Activated T-cell treated with anti-CD3 and anti-CD28 coated beads for 4 hours (primary cell): ENCODE results near the gene SNRPD2.
"Not testable (repeated sequence)": the region's sequence is repeated elsewhere in the genome, so short reads cannot be mapped to it uniquely, and the experiment has no call there.

ENCODE experiments used
- DNase-seq: peaks from one replicate; pipeline ENCODE4 v3.0.0-alpha.2; 2020

SNRPD2 gene

GRCh38 chr19:45701676-45702075 lies 9.9 kb upstream of the SNRPD2 start:
- DNase-seq: no peak

DNA sequence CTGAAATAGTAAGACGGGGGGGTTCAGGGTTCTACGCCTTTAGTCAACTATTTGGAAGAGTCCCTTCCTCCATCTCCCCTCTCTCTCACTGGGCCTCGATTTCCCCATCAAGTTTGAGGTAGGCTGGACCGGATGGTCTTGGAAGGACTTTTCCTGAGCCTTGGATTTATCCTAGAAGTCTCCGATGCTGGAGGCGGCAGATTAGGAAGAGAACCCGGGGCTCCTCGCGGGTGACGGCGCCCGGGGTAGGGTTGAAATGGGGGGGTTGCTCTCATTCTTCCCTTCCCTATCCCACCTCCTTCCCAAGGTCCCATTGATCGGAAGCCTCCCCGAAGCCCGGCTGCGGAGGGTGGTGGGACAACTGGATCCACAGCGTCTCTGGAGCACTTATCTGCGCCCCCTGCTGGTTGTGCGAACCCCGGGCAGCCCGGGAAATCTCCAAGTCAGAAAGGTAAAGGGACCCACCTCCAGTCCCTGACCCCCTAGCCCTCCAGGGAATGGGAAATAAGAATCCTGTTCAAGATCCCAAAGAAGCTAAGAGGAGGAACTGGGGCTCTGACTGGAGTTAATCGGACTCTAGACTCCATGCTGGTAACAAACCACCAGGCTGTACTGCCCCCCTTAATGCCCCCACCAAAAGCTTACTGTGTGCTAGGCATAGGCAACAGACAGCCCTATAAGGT lies 1.5 kb upstream of the SNRPD2 start:
- peak; percentile 75 for DNase-seq

DNA sequence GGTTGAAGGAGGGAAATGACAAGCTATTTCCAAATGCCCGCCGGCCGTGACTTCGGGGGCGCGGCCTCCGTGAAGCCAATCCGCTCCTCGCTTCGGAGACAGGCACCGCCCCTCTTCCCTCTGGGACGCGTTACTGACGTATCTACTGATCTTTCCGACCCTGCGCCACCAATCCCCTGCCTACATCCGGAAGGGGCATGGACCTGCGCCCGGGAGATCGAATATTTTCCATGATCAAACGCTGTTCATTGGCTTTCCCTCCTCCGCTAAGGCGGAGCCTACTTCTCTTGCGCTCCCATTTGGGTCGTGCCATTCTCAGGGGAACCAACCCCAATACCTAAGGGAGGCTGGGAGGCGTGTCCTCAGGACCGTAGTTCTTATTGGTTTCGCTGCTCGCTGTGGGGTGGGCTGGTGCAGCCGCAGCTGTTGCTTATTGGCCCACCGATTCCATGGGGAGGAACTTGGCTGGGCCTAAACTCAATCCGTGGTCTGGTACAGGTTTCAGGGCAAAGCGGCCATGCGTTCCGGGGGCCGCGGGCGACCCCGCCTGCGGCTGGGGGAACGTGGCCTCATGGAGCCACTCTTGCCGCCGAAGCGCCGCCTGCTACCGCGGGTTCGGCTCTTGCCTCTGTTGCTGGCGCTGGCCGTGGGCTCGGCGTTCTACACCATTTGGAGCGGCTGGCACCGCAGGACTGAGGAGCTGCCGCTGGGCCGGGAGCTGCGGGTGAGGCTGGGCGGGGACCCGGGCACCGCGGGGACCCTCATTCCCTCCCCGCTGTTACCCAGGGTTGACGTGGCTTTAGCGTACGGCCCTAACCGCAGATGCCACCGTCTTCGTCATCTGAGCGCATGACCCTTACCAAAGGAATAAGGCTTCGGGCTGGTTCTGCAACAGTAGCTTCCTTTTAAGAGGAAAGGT lies 693 bp upstream of the SNRPD2 start, which contains the start of gene QPCTL:
TSS of gene QPCTL (plus strand) at position 480 of the 919 bp plus-strand sequence. CDS start at position 518, 38 bp downstream.
- DNase-seq: peak; percentile 94

GRCh38 chr19:45687599-45687998 lies 4.2 kb downstream of the SNRPD2 start:
- DNase-seq: no peak

- not testable (repeated sequence) for DNase-seq
These were observed 6.7 kb downstream of the SNRPD2 start for GRCh38 chr19:45685045-45685444.

- no peak for DNase-seq
These were observed 8.8 kb downstream of the SNRPD2 start for GRCh38 chr19:45682908-45683307.

DNA sequence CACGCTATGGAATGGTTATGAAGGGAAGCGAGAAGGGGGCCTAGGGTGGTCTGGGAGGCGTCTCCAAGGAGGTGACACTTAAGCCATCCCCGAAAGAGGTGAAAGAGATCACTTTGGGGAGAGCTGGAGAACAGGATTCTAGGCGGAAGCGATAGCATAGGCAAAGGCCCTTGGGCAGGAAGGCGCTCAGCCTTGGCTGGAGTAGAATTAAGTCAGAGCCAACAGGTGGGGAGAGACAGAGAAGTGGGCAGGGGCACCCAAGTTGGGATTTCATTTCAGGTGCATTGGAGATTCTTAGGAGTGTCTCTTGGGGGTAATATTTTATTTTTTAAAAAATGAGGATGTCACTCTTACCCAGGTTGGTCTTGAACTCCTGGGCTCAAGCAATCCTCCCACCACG lies 9.6 kb downstream of the SNRPD2 start:
- no peak for DNase-seq

DNA sequence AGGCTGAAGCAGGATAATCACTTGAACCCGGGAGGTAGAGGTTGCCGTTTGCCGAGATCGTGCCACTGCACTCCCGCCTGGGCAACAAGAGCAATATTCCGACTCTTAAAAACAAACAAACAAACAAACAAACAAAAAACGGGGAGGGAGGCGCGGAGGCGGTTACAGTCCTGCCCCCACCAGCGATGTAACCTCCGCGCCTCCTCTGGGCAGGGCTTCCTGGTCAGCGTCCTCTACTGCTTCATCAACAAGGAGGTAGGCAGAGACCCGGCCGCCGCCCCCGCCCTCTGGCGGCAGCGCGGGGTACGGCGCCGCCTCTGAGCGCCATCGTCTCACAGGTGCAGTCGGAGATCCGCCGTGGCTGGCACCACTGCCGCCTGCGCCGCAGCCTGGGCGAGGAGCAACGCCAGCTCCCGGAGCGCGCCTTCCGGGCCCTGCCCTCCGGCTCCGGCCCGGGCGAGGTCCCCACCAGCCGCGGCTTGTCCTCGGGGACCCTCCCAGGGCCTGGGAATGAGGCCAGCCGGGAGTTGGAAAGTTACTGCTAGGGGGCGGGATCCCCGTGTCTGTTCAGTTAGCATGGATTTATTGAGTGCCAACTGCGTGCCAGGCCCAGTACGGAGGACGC lies 10.2 kb downstream of the SNRPD2 start:
- peak; percentile 75 for DNase-seq

GRCh38 chr19:45677351-45678230 lies 14.2 kb downstream of the SNRPD2 start:
- peak; percentile 78 for DNase-seq

GRCh38 chr19:45676851-45677263 lies 14.9 kb downstream of the SNRPD2 start:
- peak; percentile 73 for DNase-seq

GRCh38 chr19:45674946-45675345 lies 16.8 kb downstream of the SNRPD2 start:
- DNase-seq: no peak

GRCh38 chr19:45670670-45671453 lies 20.9 kb downstream of the SNRPD2 start:
- DNase-seq: no peak

DNA sequence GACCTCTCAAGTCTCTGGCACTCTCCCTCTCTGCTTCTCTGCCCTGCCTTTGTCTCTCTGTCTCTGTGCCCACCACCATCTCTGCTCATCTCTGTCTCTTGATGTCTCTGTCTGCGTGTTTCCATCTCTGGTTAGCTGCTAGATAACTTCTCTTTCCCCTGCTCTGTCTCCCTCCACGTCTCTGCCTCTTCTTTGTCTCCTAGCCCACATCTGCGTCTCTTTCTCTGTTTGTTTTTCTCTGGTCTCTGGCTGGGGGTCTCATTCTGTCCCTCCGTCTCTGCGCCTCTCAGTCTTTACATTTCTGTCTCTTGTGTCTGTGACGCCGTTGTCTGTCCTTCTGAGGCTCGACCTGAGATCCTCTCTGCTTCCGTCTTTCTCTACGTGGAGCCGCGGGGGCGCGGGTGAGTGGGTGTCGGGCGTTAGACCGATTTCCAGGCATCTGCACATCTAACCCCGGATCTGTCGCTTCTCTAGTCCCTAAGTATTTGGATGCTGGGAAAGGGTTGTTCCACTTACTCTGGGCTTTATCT lies 23.3 kb downstream of the SNRPD2 start:
- peak; percentile 47 for DNase-seq

- DNase-seq: peak; percentile 46
These were observed 24.0 kb downstream of the SNRPD2 start, which contains the start of gene GIPR for GRCh38 chr19:45667620-45668341. GIPR (plus strand) TSS chr19:45668221; CDS start chr19:45669521, 1,300 bp downstream.

DNA sequence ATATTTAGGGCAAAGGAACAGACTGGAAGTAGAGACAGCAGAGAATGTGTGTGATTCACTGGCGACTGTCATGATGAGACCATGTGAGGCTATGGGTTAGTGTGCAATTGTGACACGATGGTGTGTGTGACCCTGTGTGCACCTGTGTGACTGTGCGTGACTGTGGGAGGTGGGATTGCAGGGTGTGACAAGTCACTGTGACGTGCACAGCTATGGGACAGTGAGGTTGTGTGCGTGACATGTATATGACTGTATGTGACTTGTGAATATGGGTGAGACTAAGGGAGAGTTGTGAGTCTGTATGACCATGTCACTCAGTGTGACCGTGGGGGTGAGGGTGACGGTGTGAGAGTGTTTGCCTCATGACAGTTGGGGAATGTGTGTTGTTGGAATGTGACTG lies 27.2 kb downstream of the SNRPD2 start:
- no peak for DNase-seq

DNA sequence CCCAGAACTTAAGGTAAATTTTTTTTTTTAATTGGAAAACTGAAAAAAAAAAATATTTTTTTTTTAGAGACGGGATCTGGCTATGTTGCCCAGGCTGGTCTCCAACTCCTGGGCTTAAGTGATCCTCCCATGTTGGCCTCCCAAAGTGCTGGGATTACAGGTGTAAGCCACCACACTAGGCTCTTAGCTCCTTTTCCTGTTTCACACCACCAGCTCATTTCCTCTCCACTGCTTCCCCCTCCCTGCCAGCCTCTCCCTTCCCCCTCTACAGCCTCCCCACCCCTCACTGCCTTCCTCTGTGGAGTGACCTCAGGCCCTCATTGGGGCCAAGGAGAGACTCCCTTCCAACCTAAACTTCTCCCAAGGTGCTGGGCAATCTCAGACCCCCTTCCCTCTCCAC lies 28.0 kb downstream of the SNRPD2 start:
- no peak for DNase-seq

- no peak for DNase-seq
These were observed 31.1 kb downstream of the SNRPD2 start for GRCh38 chr19:45660636-45661035.

DNA sequence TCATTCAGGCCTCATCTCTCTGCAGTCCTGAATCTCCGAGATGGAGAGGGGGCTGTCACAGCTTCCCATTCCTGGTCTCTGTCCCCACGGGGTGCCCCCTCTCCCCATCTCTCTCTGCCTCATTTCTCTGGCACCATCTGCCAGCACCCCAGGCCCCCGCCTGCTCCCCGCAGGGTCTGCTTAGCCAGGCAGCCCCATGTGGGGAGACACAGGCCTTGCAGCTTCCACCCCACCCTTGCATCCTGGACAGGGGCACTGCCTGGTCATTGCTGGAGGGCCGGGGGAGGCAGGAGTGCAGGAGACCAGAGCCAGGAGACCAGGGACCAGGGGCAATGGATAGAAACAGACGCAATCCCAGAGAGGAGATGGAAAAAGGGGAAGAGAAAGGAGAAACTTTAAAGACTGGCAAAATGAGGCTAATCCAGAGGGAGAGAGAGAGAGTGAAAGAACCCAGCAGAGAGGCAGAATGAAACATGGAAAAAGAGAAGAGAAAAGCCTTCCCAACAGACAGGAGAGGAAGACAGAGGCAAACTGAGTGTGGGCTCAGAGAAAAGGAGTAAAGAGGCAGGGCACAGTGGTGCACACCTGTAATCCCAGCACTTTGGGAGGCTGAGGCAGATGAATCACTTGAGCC lies 32.5 kb downstream of the SNRPD2 start:
- no peak for DNase-seq

DNA sequence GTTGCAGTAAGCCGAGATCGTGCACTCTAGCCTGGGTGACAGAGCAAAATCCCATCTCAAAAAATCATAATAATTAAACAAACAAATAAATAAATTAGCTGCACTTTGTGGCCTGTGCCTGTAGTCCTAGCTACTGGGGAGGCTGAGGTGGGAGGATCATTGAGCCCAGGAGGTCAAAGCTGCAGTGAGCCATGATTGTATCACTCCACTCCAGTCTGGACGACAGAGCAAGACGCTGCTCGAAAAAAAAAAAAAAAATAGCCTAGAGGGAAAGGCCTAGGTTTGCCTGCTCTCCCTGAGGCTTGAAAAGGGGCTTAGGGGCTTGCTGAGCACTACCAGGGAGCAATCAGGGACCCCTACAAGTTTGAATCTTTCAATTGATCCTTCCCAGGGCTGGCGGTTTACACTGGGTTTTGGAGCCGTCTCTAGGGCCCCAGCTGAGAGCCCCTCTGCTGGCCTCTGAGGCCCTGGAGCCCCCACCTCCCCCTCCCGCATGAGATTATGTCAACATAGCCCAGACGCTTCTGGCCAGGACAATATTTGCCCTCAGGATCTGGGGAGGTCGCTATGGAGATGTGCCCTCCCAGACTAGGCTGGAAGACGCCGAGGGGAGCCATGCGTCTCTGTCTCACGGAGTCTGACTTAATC lies 34.1 kb downstream of the SNRPD2 start:
- no peak for DNase-seq
